ENCODE data around the gene ELFN1. TPM values are rescaled to one million over a fixed set of nuclear protein-coding genes. Genes with fewer than 3 reads are reported as not detected.
A peak's percentile ranks its signal among the peaks of the same experiment; 100 is the strongest.

Gene ELFN1
- total and polyA plus RNA-seq, 8 donors = 0.19 to 4.3 (median 0.53) TPM; not detected in 1

GRCh38 chr7:1700536-1701333 is 30.7 kb downstream of the ELFN1 start:
- no peaks in the 10 kb centered on the region for H3K36me3 ChIP-seq
- H3K27me3 ChIP-seq = peaks cover 0 to 30% (median 0%) of the 10 kb centered on the region in 3 donors
- H3K4me3 ChIP-seq = no peak overlapping the region
- no peak for TF ChIP-seq POLR2AphosphoS5 (IDR thresholded peaks at IDR 0.05)
- TF ChIP-seq POLR2A (IDR thresholded peaks at IDR 0.05) = no peak
- TF ChIP-seq CTCF (IDR thresholded peaks at IDR 0.05) = no peak
- no peak for TF ChIP-seq EP300 (IDR thresholded peaks at IDR 0.05)
- no peak for DNase-seq
- WGBS, 5 donors = 87 to 95% (median 93%) methylated on average over 27 of the region's 27 CpGs
- H3K4me1 ChIP-seq = no peaks in the 10 kb centered on the region
- H3K27ac ChIP-seq = no peak overlapping the region
- intact Hi-C loops (cut with DNase I; ENCODE audit: low total_unique reads) = no loop called here
- peaks cover 0 to 21% (median 15%) of the 10 kb centered on the region in 4 donors for H3K9me3 ChIP-seq

GRCh38 chr7:1702652-1703051 is 32.6 kb downstream of the ELFN1 start:
- Histone ChIP-seq H3K4me1 (no peaks in the 10 kb centered on the region), H3K27me3 (peaks cover 0 to 20% (median 0%) of the 10 kb centered on the region in 3 donors), H3K27ac (no peak overlapping the region), H3K9me3 (peaks cover 0 to 21% (median 15%) of the 10 kb centered on the region in 4 donors), H3K4me3 (no peak overlapping the region), H3K36me3 (no peaks in the 10 kb centered on the region)
- TF ChIP-seq CTCF (IDR thresholded peaks at IDR 0.05) = no peak
- no peak for TF ChIP-seq POLR2A (IDR thresholded peaks at IDR 0.05)
- no peak for TF ChIP-seq EP300 (IDR thresholded peaks at IDR 0.05)
- TF ChIP-seq POLR2AphosphoS5 (IDR thresholded peaks at IDR 0.05) = no peak
- 93 to 99% (median 95%) methylated on average over 4 of the region's 4 CpGs for WGBS, 5 donors
- intact Hi-C loops (cut with DNase I; ENCODE audit: low total_unique reads) = no loop called here
- DNase-seq = no peak

- no peak for TF ChIP-seq CTCF (IDR thresholded peaks at IDR 0.05)
- no peak for TF ChIP-seq POLR2AphosphoS5 (IDR thresholded peaks at IDR 0.05)
- TF ChIP-seq EP300 (IDR thresholded peaks at IDR 0.05) = no peak
- TF ChIP-seq POLR2A (IDR thresholded peaks at IDR 0.05) = no peak
- H3K4me1 ChIP-seq = no peaks in the 10 kb centered on the region
- peaks cover 0 to 21% (median 15%) of the 10 kb centered on the region in 4 donors for H3K9me3 ChIP-seq
- 40 to 46% (median 41%) methylated on average over 8 of the region's 8 CpGs for WGBS, 5 donors
- peaks cover 0 to 17% (median 0%) of the 10 kb centered on the region in 3 donors for H3K27me3 ChIP-seq
- H3K27ac ChIP-seq = no peak overlapping the region
- intact Hi-C loops (cut with DNase I; ENCODE audit: low total_unique reads) = no loop called here
- H3K36me3 ChIP-seq = no peaks in the 10 kb centered on the region
- no peak overlapping the region for H3K4me3 ChIP-seq
- DNase-seq = peak in 1 of 2 donors; percentile 10
Observed at GRCh38 chr7:1703441-1703840, 33.4 kb downstream of the ELFN1 start.

GRCh38 chr7:1703871-1704810 is 34.1 kb downstream of the ELFN1 start:
- H3K27me3 ChIP-seq = peaks cover 0 to 17% (median 0%) of the 10 kb centered on the region in 3 donors
- no peak overlapping the region for H3K4me3 ChIP-seq
- H3K27ac ChIP-seq = no peak overlapping the region
- WGBS, 5 donors = 83 to 86% (median 84%) methylated on average over 18 to 20 of the region's 20 CpGs
- intact Hi-C loops (cut with DNase I; ENCODE audit: low total_unique reads) = no loop called here
- DNase-seq = peak in 1 of 2 donors; percentile 19
- TF ChIP-seq POLR2A (IDR thresholded peaks at IDR 0.05) = no peak
- no peak for TF ChIP-seq CTCF (IDR thresholded peaks at IDR 0.05)
- no peak for TF ChIP-seq POLR2AphosphoS5 (IDR thresholded peaks at IDR 0.05)
- TF ChIP-seq EP300 (IDR thresholded peaks at IDR 0.05) = no peak
- H3K36me3 ChIP-seq = no peaks in the 10 kb centered on the region
- no peaks in the 10 kb centered on the region for H3K4me1 ChIP-seq
- H3K9me3 ChIP-seq = peaks cover 0 to 24% (median 17%) of the 10 kb centered on the region in 4 donors
